ENCODE results near the gene PTPRN2.

PTPRN2 gene

DNA sequence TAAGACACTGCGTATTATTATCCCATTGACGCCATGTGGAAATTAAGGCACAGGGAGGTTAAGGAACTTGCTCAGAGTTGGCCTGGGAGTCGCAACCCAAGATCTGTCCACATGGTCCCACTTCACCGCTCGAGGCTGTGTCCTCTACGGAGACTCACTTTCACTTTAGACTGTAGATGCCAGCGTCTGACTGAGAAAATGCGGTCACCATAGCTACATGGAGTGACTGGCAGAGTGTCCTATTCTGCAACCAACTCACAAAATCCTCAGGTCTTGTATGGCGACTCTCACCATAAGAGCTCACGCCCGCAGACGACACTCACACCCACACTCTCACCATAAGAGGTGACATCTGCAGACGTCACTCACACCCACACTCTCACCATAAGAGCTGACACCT is 257.9 kb downstream of the PTPRN2 start:
- no peak for DNase-seq

DNA sequence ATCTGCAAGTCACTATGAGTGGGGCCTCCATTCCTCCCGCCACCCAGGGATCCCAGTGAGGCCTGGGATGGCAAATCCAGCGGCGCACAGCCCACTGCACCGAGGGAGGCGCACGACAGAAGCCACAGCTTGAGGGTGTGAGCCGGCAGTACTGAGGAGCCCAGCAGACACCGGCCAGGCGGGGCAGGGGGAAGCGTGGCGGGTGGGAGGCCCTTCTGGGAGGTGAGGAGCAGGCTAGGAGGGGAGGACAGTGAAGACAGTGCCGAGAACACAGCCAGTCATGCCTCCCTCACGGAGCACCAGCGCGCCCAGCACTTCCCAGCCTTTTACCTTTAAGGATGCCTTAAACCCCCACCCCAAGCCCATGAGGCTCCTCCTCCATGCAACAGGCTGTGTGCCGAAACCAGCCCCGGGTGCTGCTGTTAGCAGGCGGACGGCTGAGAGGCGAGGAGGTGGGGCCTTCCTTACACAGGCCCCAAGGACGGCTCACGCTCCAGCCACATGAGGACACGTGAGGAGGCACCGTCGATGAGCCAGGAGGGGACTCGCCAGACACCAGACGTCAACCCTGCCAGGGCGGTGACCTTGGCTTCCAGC is 258.5 kb downstream of the PTPRN2 start:
- no peak for DNase-seq

DNA sequence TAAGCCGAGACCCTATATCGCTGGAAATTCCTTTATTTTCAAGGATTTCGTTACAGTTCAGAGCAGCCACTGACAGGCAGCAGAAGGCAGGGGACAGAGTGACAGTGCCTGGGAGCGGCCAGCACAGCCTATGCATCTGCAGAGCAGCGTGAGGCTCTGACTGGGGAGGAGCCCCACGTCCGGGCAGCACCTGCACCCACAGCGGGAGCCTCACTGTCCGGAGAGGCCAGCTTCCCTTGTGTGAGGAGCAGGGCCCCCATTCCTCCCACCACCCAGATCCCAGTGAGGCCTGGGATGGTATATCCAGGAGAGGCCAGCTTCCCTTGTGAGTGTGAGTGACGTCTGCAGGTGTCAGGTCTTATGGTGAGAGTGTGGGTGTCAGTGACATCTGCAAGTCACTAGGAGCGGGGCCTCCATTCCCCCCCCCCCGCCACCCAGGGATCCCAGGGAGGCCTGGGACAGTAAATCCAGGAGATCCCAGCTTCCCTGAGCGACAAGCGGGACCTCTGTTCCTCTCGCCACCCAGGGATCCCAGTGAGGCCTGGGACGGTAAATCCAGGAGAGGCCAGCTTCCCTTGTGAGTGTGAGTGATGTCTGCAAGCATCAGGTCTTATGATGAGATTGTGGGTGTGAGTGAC is 259.1 kb downstream of the PTPRN2 start:
- no peak for DNase-seq

DNA sequence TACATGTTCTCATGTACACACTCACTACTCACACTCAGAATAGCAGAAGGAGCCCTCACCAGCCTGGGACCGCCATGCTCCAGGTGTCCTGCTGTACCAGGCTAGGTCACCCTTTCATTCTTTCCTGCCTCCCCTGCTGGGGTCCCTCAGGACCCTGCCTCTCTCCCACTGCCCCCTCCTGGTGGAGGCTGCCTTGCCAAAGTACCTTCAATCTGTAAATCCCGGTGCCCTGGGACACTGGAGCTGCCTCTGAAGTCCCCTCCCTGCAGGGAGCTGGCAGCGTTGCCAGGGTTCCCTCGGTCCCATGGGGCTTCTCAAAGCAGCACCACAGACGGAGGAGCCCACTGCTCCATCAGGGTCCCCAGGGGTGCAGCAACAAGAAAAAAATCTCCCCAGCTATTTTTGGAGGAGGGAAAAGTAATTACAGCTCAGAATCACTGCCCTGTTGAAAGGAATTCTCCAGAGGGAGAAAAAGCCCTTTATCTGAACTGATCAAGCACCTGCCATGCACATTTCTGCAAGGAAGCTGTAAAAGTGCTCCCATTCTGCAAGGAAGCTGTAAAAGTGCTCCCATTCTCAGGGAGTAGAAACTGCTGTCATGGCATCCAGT is 259.9 kb downstream of the PTPRN2 start:
- no peak for DNase-seq

DNA sequence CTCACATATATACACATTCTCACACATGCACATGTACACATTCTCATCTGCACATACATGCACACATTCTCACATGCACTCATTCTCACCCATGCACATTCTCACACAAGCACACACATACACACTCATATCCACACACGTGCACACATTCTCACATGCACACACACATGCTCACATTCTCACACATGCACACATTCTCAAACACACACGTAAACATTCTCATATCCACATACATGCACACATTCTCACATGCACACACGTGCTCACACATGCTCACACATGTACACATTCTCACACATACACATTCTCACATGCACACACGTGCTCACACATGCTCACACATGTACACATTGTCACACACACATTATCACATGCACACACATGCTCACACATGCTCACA is 260.6 kb downstream of the PTPRN2 start:
- no peak for DNase-seq

DNA sequence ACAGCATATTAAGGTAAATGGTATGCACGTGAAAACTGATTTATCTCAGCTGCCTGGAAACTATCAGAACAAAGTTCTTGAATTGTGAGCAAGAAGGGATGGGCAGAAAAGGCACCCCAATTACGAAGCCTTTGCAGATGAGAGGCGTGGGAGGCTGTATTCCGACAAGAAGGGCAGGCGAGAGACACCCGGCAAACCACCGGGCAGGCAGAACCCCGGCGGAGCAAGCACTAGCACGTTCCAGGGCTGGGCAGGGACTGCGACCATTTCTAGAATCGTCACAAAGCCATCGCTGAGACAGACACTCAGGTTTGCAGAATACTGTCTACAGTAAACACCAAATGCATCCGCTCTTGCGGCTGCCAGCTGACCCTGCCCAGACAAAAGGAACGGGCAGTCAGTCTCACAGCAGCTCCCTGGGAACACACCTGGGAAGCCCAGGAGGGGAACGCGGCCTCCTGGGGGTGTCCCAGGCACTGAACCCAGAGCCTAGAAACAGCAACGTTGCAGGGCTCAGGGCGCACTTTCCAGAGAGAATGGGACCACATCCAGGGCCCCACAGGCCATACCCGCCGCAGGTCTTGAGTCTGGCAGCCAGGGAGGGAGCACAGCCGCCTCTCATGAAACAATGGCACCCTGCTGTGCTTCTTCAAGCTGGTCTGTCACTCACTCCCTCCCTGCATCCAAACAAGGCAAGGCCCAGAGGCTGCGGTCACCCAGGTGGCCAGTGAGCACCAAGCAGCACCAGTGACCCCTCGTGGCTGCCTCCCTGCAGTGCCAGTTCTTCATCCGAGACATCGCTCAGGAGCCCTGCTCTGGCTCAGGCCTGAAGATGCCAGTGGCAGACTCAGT is 261.9 kb downstream of the PTPRN2 start:
- no peak for DNase-seq

DNA sequence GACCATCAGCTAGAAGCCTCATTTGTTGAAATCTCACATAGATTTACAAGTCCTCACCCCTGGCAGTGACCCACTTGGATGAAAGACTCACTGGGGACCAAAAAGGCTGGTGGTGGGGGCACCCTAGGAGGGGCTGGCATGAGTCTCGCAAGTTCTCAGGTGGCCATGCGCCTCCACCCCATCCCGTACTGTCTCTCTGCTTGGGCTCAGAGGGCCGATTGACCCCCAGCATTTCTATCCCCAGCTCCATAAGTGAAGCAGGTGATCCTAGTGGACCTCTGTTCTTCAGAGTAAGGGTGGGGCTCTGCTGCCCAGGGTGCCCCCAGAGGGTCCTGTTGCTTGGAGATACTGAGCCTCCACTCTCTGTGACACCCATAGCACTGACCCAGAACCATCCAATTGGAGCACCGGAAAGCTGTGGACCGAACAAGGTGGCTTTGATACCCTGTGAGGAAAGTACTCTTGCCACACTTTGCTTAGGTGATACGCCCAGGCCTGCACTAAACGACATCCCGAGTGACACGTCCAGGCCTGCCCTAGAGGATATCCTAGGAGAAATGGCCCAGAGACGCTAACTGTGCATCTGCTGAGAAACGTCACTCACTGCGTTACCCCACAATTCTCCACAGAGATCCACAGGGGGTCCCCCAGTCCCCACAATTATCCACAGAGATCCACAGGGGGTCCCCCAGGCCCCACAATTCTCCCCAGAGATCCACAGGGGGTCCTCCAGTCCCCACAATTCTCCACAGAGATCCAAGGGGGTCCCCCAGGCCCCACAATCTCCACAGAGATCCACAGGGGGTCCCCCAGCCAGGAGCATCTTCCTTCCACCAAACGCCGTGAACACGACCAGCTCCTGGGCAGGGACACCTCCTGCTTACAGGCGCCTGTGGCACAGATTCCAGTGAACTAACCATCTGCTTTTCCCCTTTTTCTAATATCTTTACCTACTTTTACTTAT is 262.9 kb downstream of the PTPRN2 start:
- no peak for DNase-seq

DNA sequence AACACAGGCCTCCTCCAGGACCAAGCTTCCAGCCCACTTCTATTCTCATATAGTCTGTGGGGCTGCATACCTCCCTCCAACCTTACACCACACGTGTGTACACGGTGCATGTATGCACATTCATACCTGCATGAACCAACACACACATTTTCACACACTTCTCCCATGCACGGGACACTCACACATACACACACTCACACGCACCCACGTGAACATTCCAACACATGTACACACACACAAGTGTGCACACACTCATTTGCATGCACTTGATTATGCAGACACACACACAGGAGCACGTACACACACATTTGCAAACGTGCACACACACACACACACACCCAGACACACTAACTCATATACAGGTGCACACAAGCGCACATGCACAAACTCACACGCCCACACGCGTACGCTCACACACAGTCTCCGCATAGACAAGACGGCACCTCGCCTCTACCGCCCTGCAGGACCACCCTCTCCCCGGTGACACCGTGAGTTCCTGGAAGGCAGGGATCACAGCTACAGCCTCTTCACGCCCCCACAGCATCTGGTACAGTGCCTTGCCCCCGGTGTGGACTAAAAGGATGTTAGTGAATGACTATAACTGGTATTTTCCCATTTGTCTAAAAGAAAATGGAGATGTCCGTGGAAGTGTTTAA is 263.8 kb downstream of the PTPRN2 start:
- no peak for DNase-seq

DNA sequence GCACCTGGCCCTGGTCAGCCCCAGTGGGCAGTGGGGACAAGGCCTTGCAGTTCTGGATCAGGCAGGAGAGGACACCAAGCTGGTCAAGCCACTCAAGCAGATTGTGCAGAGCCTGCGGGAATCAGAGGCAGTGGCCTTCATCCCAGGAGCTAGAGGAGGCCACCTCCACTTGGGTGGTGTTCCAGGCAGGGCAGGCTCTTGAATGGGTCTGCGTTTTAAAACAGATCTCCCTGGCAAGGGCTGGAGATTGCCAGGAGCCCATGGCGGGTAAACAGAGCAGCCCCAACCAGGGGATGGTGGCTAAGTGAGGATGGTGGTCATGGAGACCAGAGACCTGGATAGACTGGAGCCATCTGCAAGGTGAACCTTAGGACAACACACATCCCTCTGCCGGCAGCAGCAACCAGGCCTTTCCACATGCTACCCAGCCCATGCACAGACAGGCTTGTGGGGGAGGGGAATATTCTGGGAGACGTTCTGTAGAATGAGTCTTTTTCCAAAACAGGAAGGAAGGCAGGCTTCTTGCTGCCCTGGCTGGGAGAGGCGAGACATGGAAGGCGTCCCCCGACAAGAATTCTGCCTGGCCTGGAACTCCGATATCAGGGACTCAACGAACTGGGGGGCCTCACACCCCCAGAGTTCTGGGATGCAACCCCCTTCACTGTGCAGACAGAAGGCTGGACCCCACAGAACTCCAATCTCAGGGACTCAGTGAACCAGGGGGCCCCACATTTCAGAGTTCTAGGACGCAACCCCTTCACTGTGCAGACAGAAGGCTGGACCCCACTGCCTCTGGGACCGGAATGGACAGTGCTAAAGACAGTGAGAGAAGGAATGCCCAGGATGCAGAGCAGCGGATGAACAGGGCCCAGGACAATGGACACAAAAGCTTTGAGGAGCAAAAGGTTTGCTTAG is 264.8 kb downstream of the PTPRN2 start:
- no peak for DNase-seq

DNA sequence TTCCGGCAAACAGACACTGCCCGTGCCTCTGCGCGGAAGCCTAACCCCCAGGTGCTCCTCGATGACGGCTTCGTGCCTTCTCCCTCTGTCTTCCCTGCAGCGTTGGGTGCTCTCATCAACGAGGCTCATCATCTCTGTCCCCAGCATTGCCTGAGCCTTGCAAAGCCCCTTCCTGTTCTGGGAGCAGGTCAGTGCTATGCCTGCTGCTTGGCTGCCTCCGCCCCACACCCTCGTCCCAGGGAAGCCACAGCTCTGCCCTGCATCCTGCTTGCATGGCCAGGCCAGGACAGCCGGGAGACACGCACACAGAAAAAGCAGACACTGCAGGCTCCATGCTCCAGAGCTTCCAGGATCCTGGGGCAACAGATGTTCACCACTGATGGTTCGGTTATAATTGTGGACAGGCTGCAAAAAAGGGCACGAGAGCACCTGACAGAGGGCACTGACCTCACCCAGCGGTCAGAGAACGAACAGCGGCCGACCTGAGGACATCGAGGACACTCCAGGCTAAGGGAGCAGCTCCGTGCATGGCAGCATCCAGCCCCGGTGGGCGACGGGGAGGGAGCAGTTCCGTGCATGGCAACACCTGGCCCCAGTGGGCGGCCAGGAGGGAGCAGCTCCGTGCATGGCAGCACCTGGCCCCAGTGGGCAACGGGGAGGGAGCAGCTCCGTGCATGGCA is 265.5 kb downstream of the PTPRN2 start:
- no peak for DNase-seq

DNA sequence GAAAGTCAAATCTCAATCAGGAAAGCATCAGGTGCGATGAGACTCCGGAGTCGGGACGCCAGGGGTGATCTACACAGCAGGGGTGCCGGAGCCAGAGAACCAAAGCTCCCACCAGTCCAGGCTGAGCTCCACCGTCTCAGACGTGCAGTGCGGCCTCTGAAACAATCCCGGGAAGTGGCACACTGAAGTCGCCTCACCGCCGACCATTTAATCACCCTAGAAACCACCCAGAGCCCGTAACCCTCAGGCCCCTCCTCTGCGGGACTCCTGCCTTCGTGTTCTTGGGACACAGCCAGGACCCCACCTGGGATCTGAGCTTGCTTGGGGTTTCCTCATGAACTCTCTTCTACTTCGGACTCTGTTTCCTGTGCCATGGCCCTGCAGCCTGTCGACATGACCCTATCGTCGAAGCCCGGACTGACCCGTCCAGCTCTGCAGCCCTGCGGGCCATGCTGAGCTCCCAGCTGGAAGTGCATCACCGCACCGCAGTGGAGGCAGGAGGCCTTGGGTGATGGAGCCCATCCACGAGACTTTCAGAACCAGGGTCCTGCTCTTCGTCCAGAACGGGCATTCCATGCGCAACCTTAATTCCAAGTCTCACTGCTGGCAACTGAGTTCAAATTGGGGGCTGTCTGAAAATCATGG is 266.4 kb downstream of the PTPRN2 start:
- no peak for DNase-seq

DNA sequence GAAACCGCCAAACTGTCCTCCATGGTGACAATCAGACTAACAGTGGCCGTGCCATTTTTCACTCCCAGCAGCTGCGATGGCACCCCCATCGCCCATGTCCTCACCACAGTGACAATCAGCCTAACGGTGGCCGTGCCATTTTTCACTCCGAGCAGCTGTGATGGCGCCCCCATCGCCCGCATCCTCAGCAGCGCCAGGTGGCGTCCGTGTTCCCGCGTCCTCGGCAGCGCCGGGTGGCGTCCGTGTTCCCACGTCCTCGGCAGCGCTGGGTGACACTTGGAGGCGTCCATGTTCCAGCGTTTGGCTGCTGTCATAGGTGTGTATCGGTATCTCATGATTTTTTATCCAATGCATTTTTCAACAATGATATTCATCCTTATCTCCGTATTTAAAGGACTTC is 267.3 kb downstream of the PTPRN2 start:
- no peak for DNase-seq

DNA sequence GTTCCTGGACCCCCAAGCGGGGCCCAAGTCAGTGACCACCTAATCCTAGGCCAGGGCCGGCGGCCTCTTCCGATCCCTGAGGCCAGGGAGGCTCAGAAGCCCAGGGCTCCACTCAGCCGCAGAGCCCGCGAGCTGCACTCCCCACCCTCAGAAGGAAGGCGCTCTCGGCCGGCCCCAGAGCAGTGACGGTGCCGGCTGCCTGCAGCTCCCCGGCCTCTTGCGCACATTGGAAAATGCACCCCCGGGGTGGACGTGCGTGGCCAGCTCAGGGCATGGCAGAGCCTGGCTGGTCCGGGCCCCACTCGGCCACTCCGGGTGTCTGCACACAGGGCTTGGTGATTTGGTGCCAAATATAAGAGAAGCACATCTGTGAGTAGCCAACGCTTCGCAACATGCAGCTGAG is 269.1 kb downstream of the PTPRN2 start:
- no peak for DNase-seq

DNA sequence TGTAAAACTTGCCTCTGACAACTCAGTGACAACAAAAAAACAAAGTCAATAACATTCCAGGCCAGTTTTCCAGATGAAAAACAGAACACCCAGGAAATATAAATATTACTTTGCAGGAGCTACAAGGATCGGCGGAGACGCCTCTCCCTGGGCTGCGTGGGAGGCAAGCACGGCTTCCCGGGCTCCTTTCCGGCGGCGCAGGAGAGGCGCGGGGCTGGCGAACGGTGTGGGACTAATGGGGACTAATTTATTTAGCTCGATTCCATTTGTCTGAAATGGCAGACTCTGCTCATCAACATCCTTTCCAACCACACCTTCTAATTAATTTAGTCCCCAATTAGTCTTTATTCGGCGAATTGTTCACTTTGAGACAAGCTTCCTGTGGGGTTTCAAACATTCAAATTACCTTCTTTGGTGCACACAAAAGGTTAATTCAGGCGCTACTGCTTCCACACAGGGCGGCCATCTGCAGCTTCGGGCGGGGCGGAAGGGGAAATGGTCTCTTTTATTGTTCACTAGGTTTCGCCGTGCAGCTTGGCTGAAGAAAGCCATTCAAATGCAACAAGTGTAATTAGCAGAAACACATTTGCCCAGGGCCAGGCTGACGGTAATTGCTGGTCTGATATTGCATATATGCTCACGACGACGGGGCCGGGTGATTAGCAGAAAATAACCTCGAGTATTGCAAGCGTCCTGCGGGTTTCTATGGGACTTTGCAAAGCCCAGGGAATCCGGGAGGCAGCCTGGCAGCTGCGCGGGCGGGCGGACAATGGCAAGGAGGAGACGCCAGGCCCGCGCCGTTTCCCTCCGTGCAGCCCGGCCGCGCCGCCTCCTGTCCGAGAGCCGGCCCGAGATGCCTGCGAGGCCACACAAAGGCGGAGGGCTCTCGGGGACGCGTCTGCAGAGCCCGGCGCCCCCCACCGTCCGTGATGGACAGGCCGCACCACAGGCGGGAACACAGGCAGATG is 270.1 kb downstream of the PTPRN2 start:
- no peak for DNase-seq

DNA sequence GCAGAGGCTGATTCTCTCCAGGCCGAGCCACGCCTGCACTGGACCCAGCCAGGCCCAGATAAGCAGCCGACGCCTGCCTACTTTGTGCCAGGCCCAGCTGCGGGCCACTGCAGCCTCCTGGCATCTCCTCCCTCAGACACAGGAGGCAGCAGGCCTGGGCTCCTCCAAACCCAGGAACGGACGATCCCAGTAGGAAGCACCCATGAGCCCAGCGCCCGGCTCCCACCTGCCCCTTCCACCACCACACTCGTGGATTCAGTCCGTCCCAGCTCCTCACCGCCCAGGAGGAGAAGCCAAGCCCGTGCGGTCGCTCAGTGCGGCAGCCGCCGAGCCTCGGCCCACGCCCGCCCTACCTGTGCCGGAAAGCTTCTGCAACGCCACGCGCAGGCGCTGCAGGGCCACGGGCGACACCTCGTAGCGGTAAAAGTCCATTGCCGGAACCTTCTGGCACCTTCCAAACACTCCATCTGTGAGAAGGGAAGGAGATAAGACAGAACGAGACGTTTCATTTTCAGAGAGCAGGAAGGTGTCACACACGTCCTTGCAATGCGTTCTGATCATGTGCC is 271.1 kb downstream of the PTPRN2 start:
- DNase-seq, result no peak

DNA sequence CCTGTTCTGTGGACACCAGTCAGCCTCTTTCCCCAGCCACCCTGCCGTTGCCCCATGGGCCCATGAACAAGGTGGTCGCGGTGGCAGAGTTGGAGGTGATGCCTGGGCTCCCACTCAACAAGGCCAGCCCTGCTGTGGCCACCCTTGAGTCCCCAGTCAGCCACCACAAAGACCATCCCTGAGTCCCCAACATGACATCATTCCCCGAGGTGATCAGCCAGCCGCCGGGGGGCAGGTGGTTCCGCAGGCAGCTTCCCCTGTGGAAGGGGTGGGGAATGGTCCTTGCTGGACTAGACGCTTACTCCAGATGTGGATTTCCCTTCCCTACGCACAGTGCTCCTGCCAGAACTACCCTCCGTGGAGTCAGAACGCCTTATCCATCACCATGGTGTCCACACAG is 271.7 kb downstream of the PTPRN2 start:
- no peak for DNase-seq

DNA sequence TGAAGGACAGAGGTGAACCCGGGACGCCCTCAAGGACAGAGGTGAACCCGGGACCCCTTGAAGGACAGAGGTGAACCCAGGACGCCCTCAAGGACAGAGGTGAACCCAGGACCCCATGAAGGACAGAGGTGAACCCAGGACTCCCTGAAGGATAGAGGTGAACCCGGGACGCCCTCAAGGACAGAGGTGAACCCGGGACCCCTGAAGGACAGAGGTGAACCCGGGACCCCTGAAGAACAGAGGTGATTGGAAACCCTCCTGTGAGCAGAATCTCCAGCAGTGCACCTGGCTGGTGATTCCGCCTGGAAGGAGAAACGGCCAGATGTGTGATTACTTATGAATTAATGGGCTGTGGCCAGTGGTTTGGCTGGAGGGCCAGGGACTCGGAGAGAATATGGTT is 272.3 kb downstream of the PTPRN2 start:
- DNase-seq, result no peak

DNA sequence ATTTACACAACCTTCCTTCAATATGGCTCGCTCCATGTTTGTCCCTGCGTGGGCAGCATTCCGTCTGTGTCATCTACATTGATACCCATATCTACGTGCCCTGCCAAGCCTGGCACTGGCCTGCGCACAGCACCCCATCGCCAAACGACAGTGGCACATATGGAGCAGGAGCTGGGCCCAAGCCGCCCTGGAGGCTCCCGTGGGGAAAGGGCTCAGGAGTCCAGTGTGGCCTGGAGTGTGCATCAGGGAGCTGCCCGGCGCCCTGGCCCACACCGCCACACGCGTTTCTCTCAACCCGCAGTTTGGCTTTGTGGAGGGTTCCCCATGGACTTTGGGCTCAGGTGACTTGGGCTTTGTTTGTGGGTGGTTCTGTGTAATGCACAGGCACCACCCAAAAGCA is 273.2 kb downstream of the PTPRN2 start:
- no peak for DNase-seq

Data from activated CD4-positive, CD25-positive, alpha-beta regulatory T cell (primary cell).